Keratinocyte (primary cell): ENCODE data around the gene SORBS2. TPM values are rescaled to one million over a fixed set of nuclear protein-coding genes. Genes with fewer than 3 reads are reported as not detected.

Experiments used
- DNase-seq: peaks from one replicate; pipeline ENCODE4 v3.0.0-alpha.2; 2011; ENCODE audit warnings: low read depth, missing footprints, low spot score
- FAIRE-seq: peaks from 2 replicates; lab custom pipeline; 2011; peaks lifted over from hg19 to GRCh38; lab: Jason Lieb, UNC
- H2AFZ ChIP-seq: 2 replicates; pipeline ENCODE4 v1.6.0; 2012; ENCODE audit warnings: low read length, control low read depth, inconsistent platforms; ENCODE audit not compliant: control insufficient read depth
- H3K27ac ChIP-seq: 2 replicates; pipeline ENCODE4 v1.5.1; 2011; ENCODE audit warnings: low read length; ENCODE audit not compliant: control insufficient read depth, insufficient read depth
- H3K27me3 ChIP-seq: 3 replicates; pipeline ENCODE4 v1.6.0; 2011; ENCODE audit warnings: low read length; ENCODE audit not compliant: control insufficient read depth, insufficient read depth; ENCODE audit errors: extremely low read depth
- H3K36me3 ChIP-seq, 2 experiments: 2 replicates in 1 of 2; 3 replicates in 1 of 2; pipeline ENCODE4 v1.5.1; 2011; ENCODE audit warnings: low read length in 2 of 2, mild to moderate bottlenecking in 1 of 2; ENCODE audit not compliant: control insufficient read depth in 2 of 2, insufficient read depth in 2 of 2; ENCODE audit errors: extremely low read depth in 1 of 2
- H3K4me1 ChIP-seq: 3 replicates; pipeline ENCODE4 v1.5.1; 2011; ENCODE audit warnings: low read length; ENCODE audit not compliant: control insufficient read depth, insufficient read depth; ENCODE audit errors: extremely low read depth
- H3K4me2 ChIP-seq: 3 replicates; pipeline ENCODE4 v1.6.0; 2011; ENCODE audit warnings: low read depth, low read length; ENCODE audit not compliant: control insufficient read depth, insufficient read depth; ENCODE audit errors: extremely low read depth
- H3K4me3 ChIP-seq, 3 experiments: fragments of 200-600 bp in 1 of 3; sonication (generic) in 1 of 3; 2 replicates in 2 of 3; 3 replicates in 1 of 3; pipeline ENCODE4 v1.5.1; 2011 to 2016; ENCODE audit warnings: low read length in 3 of 3, mild to moderate bottlenecking in 3 of 3, control low read depth in 2 of 3, inconsistent platforms in 1 of 3, low read depth in 1 of 3, mixed read lengths in 1 of 3, mixed run types in 1 of 3, moderate library complexity in 1 of 3; ENCODE audit not compliant: control insufficient read depth in 2 of 3, insufficient read depth in 2 of 3; ENCODE audit errors: extremely low read depth in 1 of 3
- H3K79me2 ChIP-seq: 2 replicates; pipeline ENCODE4 v1.6.0; 2012; ENCODE audit warnings: low read length; ENCODE audit not compliant: control insufficient read depth, insufficient read depth
- H3K9ac ChIP-seq: 3 replicates; pipeline ENCODE4 v1.6.0; 2011; ENCODE audit warnings: low read length; ENCODE audit not compliant: control insufficient read depth, insufficient read depth; ENCODE audit errors: extremely low read depth
- H3K9me1 ChIP-seq: 3 replicates; pipeline ENCODE4 v1.6.0; 2011; ENCODE audit warnings: low read length; ENCODE audit not compliant: control insufficient read depth, insufficient read depth; ENCODE audit errors: extremely low read depth
- H3K9me3 ChIP-seq: 2 replicates; pipeline ENCODE4 v1.5.1; 2012; ENCODE audit warnings: low read depth, low read length; ENCODE audit not compliant: control insufficient read depth
- H4K20me1 ChIP-seq: 3 replicates; pipeline ENCODE4 v1.6.0; 2011; ENCODE audit warnings: low read length; ENCODE audit not compliant: control insufficient read depth, insufficient read depth; ENCODE audit errors: extremely low read depth
- EZH2 ChIP-seq: IDR thresholded peaks from one replicate; pipeline ENCODE4 v1.6.1; 2012; ENCODE audit warnings: inconsistent platforms, mild to moderate bottlenecking, low read length, moderate library complexity
- dilution Hi-C: fragments of 300-500 bp; cut with MboI; formaldehyde crosslinking; loops from one replicate; pipeline ENCODE4 v1.7.0; 2020; ENCODE audit warnings: low sequenced_read_pairs; ENCODE audit not compliant: extremely low pct_ligation_motif_present
- polyA plus RNA-seq, 5 experiments: library from polyadenylated mRNA; depleted of rRNA in 3 of 5; stranded (reverse) in 3 of 5; stranded (forward) in 1 of 5; unstranded in 1 of 5; fragments of >200 nt; gene quantifications; 1 replicate in 1 of 5; 2 replicates in 3 of 5; 3 replicates in 1 of 5; pipeline versions ENCODE4 v1.2.1 to v1.2.3, GENCODE V29; 2011 to 2012; ENCODE audit warnings: missing spikeins in 2 of 5, low read depth in 1 of 5, low replicate concordance in 1 of 5
- TF ChIP-seq, protein P1 (sequence below), 3 experiments: IDR thresholded peaks in 1 of 3; conservative IDR thresholded peaks in 1 of 3; optimal IDR thresholded peaks in 1 of 3; 2 replicates in 2 of 3; 3 replicates in 1 of 3; pipeline versions ENCODE3 to v1.5.1; 2011; ENCODE audit warnings: low read length in 3 of 3, mild to moderate bottlenecking in 3 of 3, moderate library complexity in 2 of 3, control low read depth in 1 of 3, inconsistent platforms in 1 of 3; ENCODE audit not compliant: insufficient read depth in 2 of 3; ENCODE audit errors: extremely low read depth in 1 of 3

SORBS2 gene
- polyA plus RNA-seq, 1 donor (not counting 4 experiments of a cell fraction or from before 2014, with no cell fraction given): 0.14 TPM

DNA sequence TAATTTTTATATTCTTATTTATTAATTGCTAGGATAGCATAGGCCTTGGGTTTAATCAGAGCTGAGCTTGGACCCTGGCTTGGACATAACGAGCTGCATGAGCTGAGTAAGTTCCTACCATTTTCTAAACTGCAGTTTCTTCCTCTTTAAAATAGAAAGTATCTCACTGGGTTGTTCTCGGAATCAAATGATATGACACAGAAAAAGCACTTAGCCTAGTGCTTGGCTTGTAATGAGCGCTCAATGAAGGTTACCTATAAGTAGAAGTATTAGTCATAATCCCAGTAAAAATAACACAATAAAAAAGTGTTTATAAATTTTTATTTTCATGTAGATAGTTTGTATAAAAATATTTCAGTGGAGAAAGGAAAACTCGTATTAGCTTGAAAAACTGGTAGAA is 163.4 kb downstream of the SORBS2 start:
- no peaks in the 10 kb centered on the region for H3K79me2 ChIP-seq
- no peaks in the 10 kb centered on the region for H3K9me1 ChIP-seq
- H3K27me3 ChIP-seq: no peaks in the 10 kb centered on the region
- DNase-seq (no peak), FAIRE-seq (no peak)
- H2AFZ ChIP-seq: no peak overlapping the region
- TF ChIP-seq EZH2: no peak
- TF ChIP-seq, protein P1, sequence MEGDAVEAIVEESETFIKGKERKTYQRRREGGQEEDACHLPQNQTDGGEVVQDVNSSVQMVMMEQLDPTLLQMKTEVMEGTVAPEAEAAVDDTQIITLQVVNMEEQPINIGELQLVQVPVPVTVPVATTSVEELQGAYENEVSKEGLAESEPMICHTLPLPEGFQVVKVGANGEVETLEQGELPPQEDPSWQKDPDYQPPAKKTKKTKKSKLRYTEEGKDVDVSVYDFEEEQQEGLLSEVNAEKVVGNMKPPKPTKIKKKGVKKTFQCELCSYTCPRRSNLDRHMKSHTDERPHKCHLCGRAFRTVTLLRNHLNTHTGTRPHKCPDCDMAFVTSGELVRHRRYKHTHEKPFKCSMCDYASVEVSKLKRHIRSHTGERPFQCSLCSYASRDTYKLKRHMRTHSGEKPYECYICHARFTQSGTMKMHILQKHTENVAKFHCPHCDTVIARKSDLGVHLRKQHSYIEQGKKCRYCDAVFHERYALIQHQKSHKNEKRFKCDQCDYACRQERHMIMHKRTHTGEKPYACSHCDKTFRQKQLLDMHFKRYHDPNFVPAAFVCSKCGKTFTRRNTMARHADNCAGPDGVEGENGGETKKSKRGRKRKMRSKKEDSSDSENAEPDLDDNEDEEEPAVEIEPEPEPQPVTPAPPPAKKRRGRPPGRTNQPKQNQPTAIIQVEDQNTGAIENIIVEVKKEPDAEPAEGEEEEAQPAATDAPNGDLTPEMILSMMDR (optimal IDR thresholded peaks at IDR 0.05 in 1 of 3, IDR thresholded peaks at IDR 0.05 in 1 of 3, conservative IDR thresholded peaks at IDR 0.05 in 1 of 3; ENCODE audit: extremely low read depth in 1 of 3, insufficient read depth in 2 of 3, low read length in 3 of 3): no peak
- dilution Hi-C loops: loop anchor here (25.0 kb wide), 1 partner anchor 364 kb away; no protein-coding TSS in a partner anchor
- no peaks in the 10 kb centered on the region for H4K20me1 ChIP-seq
- no peaks in the 10 kb centered on the region for H3K9me3 ChIP-seq
- no peak overlapping the region for H3K4me3 ChIP-seq
- no peaks in the 10 kb centered on the region for H3K4me1 ChIP-seq
- H3K36me3 ChIP-seq: no peaks in the 10 kb centered on the region
- H3K27ac ChIP-seq: no peak overlapping the region
- no peak overlapping the region for H3K9ac ChIP-seq
- H3K4me2 ChIP-seq: no peak overlapping the region

DNA sequence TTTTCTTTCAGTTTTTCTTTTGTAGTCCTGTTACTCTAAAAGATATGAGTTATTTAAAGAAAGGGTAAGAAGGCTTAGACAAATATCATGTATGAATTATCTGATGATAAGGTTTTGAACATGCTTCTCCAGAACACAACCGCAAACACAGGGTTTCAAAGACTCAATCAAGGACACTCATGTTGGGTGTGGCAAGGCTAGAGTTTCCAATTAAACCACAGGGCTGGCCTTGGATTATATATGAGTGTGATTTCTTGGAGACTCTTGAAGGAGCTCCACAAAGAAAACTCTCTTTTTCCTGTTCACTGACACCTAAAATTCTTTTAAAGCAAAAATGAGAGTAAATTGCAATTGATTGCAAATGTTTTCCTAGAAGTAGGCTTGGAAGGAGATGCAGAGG is 166.6 kb downstream of the SORBS2 start:
- dilution Hi-C loops: loop anchor here (25.0 kb wide), 1 partner anchor 367 kb away; no protein-coding TSS in a partner anchor
- H3K9me1 ChIP-seq: no peaks in the 10 kb centered on the region
- H3K4me2 ChIP-seq: no peak overlapping the region
- no peaks in the 10 kb centered on the region for H3K36me3 ChIP-seq
- H3K27ac ChIP-seq: no peak overlapping the region
- TF ChIP-seq EZH2: no peak
- TF ChIP-seq, protein P1 (optimal IDR thresholded peaks at IDR 0.05 in 1 of 3, IDR thresholded peaks at IDR 0.05 in 1 of 3, conservative IDR thresholded peaks at IDR 0.05 in 1 of 3; ENCODE audit: extremely low read depth in 1 of 3, insufficient read depth in 2 of 3, low read length in 3 of 3): no peak
- no peaks in the 10 kb centered on the region for H4K20me1 ChIP-seq
- no peaks in the 10 kb centered on the region for H3K79me2 ChIP-seq
- no peaks in the 10 kb centered on the region for H3K9me3 ChIP-seq
- H2AFZ ChIP-seq: no peak overlapping the region
- no peaks in the 10 kb centered on the region for H3K4me1 ChIP-seq
- no peak overlapping the region for H3K9ac ChIP-seq
- DNase-seq (no peak), FAIRE-seq (no peak)
- no peak overlapping the region for H3K4me3 ChIP-seq
- H3K27me3 ChIP-seq: no peaks in the 10 kb centered on the region
